Endothelial cell of umbilical vein (primary cell): ENCODE data around the gene CPOX. TPM values are rescaled to one million over a fixed set of nuclear protein-coding genes. Genes with fewer than 3 reads are reported as not detected.

ENCODE experiments used
- BruUV-seq: library from RNA; stranded (reverse); fragments of 400-500 nt; replicated peaks from 2 replicates; lab custom pipeline; 2021; lab: Mats Ljungman, UMichigan
- CTCF ChIA-PET: fragments of 300-600, 350-600 bp; sonication (Branson Sonifier 250); formaldehyde crosslinking; loops from one replicate; lab custom pipeline; 2021; ENCODE audit warnings: antibody characterized with exemption, inconsistent platforms; lab: Charles Lee
- POLR2A ChIA-PET: fragments of 300-600, 350-600 bp; sonication (Branson Sonifier 250); formaldehyde crosslinking; loops from one replicate; lab custom pipeline; 2021; ENCODE audit warnings: antibody characterized with exemption, inconsistent platforms; lab: Charles Lee
- DNase-seq: peaks from one replicate; pipeline ENCODE4 v3.0.0-alpha.2; 2011; ENCODE audit warnings: low read depth, low spot score
- FAIRE-seq: peaks from 2 replicates; lab custom pipeline; 2011; peaks lifted over from hg19 to GRCh38; lab: Jason Lieb, UNC
- H2AFZ ChIP-seq: 2 replicates; pipeline ENCODE4 v1.6.0; 2012; ENCODE audit warnings: low read depth, low read length, control low read depth, inconsistent platforms
- H3K27ac ChIP-seq: 2 replicates; pipeline ENCODE4 v1.5.1; 2011; ENCODE audit warnings: low read depth, mild to moderate bottlenecking, control low read depth, low read length, moderate library complexity; ENCODE audit not compliant: insufficient read depth
- H3K27me3 ChIP-seq, 2 experiments: 2 replicates each; pipeline versions ENCODE4 v1.6.0 to v1.6.1; 2011; ENCODE audit warnings: low read length in 2 of 2, mixed read lengths in 1 of 2; ENCODE audit not compliant: control insufficient read depth in 2 of 2, insufficient read depth in 2 of 2
- H3K36me3 ChIP-seq, 2 experiments: 2 replicates in 1 of 2; 3 replicates in 1 of 2; pipeline ENCODE4 v1.5.1; 2011; ENCODE audit warnings: low read length in 2 of 2, mild to moderate bottlenecking in 1 of 2, moderate library complexity in 1 of 2; ENCODE audit not compliant: control insufficient read depth in 2 of 2, insufficient read depth in 2 of 2; ENCODE audit errors: extremely low read depth in 1 of 2
- H3K4me1 ChIP-seq: 3 replicates; pipeline ENCODE4 v1.5.1; 2011; ENCODE audit warnings: mild to moderate bottlenecking, low read length; ENCODE audit not compliant: control insufficient read depth, insufficient read depth; ENCODE audit errors: extremely low read depth
- H3K4me2 ChIP-seq: 2 replicates; pipeline ENCODE4 v1.6.1; 2011; ENCODE audit warnings: low read length, control low read depth, mixed read lengths; ENCODE audit not compliant: insufficient read depth
- H3K4me3 ChIP-seq, 3 experiments: fragments of 200-600 bp in 1 of 3; sonication (generic), shearing (Covaris generic) in 1 of 3; replicated peaks in 1 of 3; 2 replicates each; pipeline ENCODE4 v1.5.1; 2011 to 2016; ENCODE audit warnings: control low read depth in 3 of 3, low read length in 3 of 3, mild to moderate bottlenecking in 2 of 3, inconsistent platforms in 1 of 3, low read depth in 1 of 3, moderate library complexity in 1 of 3; ENCODE audit not compliant: insufficient read depth in 1 of 3
- H3K79me2 ChIP-seq: 2 replicates; pipeline ENCODE4 v1.6.0; 2012; ENCODE audit warnings: low read length, inconsistent platforms; ENCODE audit not compliant: control insufficient read depth, insufficient read depth
- H3K9ac ChIP-seq: replicated peaks from 2 replicates; pipeline ENCODE3; 2011; ENCODE audit warnings: low read length, control low read depth; ENCODE audit not compliant: insufficient read depth; ENCODE audit errors: extremely low read depth
- H3K9me1 ChIP-seq: replicated peaks from 3 replicates; pipeline ENCODE4 v1.6.0; 2011; ENCODE audit warnings: mild to moderate bottlenecking, low read length; ENCODE audit not compliant: control insufficient read depth, insufficient read depth; ENCODE audit errors: extremely low read depth
- H3K9me3 ChIP-seq: replicated peaks from 2 replicates; pipeline ENCODE4 v1.5.1; 2012; ENCODE audit warnings: low read length, inconsistent platforms; ENCODE audit not compliant: control insufficient read depth, insufficient read depth
- H4K20me1 ChIP-seq: replicated peaks from 2 replicates; pipeline ENCODE3; 2011; ENCODE audit warnings: mild to moderate bottlenecking, low read length; ENCODE audit not compliant: control insufficient read depth, insufficient read depth; ENCODE audit errors: extremely low read depth
- CTCF ChIP-seq, 2 donors: IDR thresholded peaks; 1 replicate in 1 of 2; 2 replicates in 1 of 2; pipeline ENCODE4 v1.5.1; 2011; ENCODE audit warnings: low read length in 2 of 2, mild to moderate bottlenecking in 2 of 2, moderate library complexity in 2 of 2, control low read depth in 1 of 2, inconsistent platforms in 1 of 2, low read depth in 1 of 2; ENCODE audit not compliant: insufficient read depth in 1 of 2; ENCODE audit errors: extremely low read depth in 1 of 2
- EZH2 ChIP-seq: IDR thresholded peaks from 2 replicates; pipeline ENCODE4 v1.6.1; 2012; ENCODE audit warnings: borderline replicate concordance, low read depth, mild to moderate bottlenecking, moderate library complexity, low read length, inconsistent platforms; ENCODE audit not compliant: severe bottlenecking
- FOS ChIP-seq: IDR thresholded peaks from 2 replicates; pipeline ENCODE4 v1.6.1; 2011; ENCODE audit warnings: mild to moderate bottlenecking, low read length, moderate library complexity, borderline replicate concordance; ENCODE audit not compliant: insufficient read depth
- GATA2 ChIP-seq: IDR thresholded peaks from 2 replicates; pipeline ENCODE4 v1.7.0; 2011; ENCODE audit warnings: low read depth, mild to moderate bottlenecking, moderate library complexity, mixed read lengths, low read length; ENCODE audit not compliant: insufficient read length, insufficient read depth
- JUN ChIP-seq: IDR thresholded peaks from 2 replicates; pipeline ENCODE4 v1.6.1; 2011; ENCODE audit warnings: borderline replicate concordance, low read depth; ENCODE audit not compliant: insufficient read length, insufficient read depth
- MAX ChIP-seq: IDR thresholded peaks from 2 replicates; pipeline ENCODE4 v1.6.1; 2011; ENCODE audit not compliant: insufficient read depth, insufficient read length
- MYC ChIP-seq: IDR thresholded peaks from one replicate; pipeline ENCODE4 v1.6.1; 2011; ENCODE audit warnings: mild to moderate bottlenecking, low read depth, low read length
- POLR2A ChIP-seq: IDR thresholded peaks from 2 replicates; pipeline ENCODE4 v1.6.1; 2012; ENCODE audit warnings: low read depth, mild to moderate bottlenecking, control low read depth, low read length
- POLR2AphosphoS5 ChIP-seq: IDR thresholded peaks from 2 replicates; pipeline ENCODE4 v1.6.1; 2012; ENCODE audit warnings: low read depth, mild to moderate bottlenecking, control low read depth, low read length, moderate library complexity; ENCODE audit not compliant: insufficient read depth
- dilution Hi-C: fragments of 300-500 bp; cut with MboI; formaldehyde crosslinking; loops from one replicate; pipeline ENCODE4 v1.15.0; 2019; ENCODE audit warnings: low sequenced_read_pairs; ENCODE audit not compliant: extremely low pct_ligation_motif_present
- intact Hi-C: fragments of 100-400 bp; cut with micrococcal nuclease; formaldehyde crosslinking; loops from one replicate; pipeline ENCODE4 v1.10.0; 2022
- polyA plus RNA-seq, 4 experiments: library from polyadenylated mRNA; depleted of rRNA in 3 of 4; stranded (reverse) in 3 of 4; unstranded in 1 of 4; fragments of >200 nt; gene quantifications; 2 replicates each; pipeline versions ENCODE4 v1.2.1 to v1.2.3, GENCODE V29; 2011 to 2012; ENCODE audit warnings: missing spikeins in 1 of 4
- total RNA-seq: library from RNA; stranded (reverse); gene quantifications from 2 replicates; pipeline ENCODE4 v1.2.3, GENCODE V29; 2021

CPOX gene
- total and polyA plus RNA-seq, 2 donors (not counting 3 experiments of a cell fraction or from before 2014, with no cell fraction given): 12.3 to 24.5 TPM

GRCh38 chr3:98626151-98626550, 32.7 kb upstream of the CPOX start:
- intact Hi-C loops: no loop called here
- H3K4me3 ChIP-seq: no peak overlapping the region
- no peak for TF ChIP-seq CTCF (IDR thresholded peaks at IDR 0.05; ENCODE audit: extremely low read depth in 1 of 2, insufficient read depth in 1 of 2, low read depth in 1 of 2, low read length in 2 of 2)
- no peak overlapping the region for H3K9ac ChIP-seq
- ChIA-PET CTCF (no interaction called here), POLR2A (no interaction called here)
- no peaks in the 10 kb centered on the region for H3K36me3 ChIP-seq
- no peak overlapping the region for H2AFZ ChIP-seq
- no peak overlapping the region for H3K27ac ChIP-seq
- no peaks in the 10 kb centered on the region for H3K9me1 ChIP-seq
- no peaks in the 10 kb centered on the region for H3K9me3 ChIP-seq
- dilution Hi-C loops: no loop called here
- no TSS peak for BruUV-seq
- DNase-seq: no peak
- H3K4me2 ChIP-seq: no peak overlapping the region
- no peaks in the 10 kb centered on the region for H3K79me2 ChIP-seq
- H4K20me1 ChIP-seq: no peaks in the 10 kb centered on the region
- no peak for FAIRE-seq
- H3K4me1 ChIP-seq: no peaks in the 10 kb centered on the region
- H3K27me3 ChIP-seq: peaks cover 0 to 3% of the 10 kb centered on the region in 2 experiments

GRCh38 chr3:98623572-98624280, 30.3 kb upstream of the CPOX start:
- TF ChIP-seq POLR2AphosphoS5 (no peak), GATA2 (no peak), MAX (no peak), JUN (no peak), FOS (no peak), MYC (no peak), EZH2 (no peak), POLR2A (no peak), CTCF (IDR thresholded peaks at IDR 0.05; ENCODE audit: extremely low read depth in 1 of 2, insufficient read depth in 1 of 2, low read depth in 1 of 2, low read length in 2 of 2) (no peak)
- H3K4me3 ChIP-seq: no peak overlapping the region
- FAIRE-seq: no peak
- no peaks in the 10 kb centered on the region for H3K36me3 ChIP-seq
- H3K9me3 ChIP-seq: no peaks in the 10 kb centered on the region
- H2AFZ ChIP-seq: no peak overlapping the region
- dilution Hi-C loops (loop anchor here (25.0 kb wide), 1 partner anchor 189 kb away; no protein-coding TSS in a partner anchor), intact Hi-C loops (no loop called here)
- no peaks in the 10 kb centered on the region for H3K27me3 ChIP-seq
- no peak overlapping the region for H3K4me2 ChIP-seq
- BruUV-seq: no TSS peak
- H3K9me1 ChIP-seq: no peaks in the 10 kb centered on the region
- no peak for DNase-seq
- no peak overlapping the region for H3K27ac ChIP-seq
- no peak overlapping the region for H3K9ac ChIP-seq
- no peaks in the 10 kb centered on the region for H3K4me1 ChIP-seq
- POLR2A ChIA-PET: no interaction called here
- CTCF ChIA-PET: interaction anchor here (1.1 kb wide), 1 partner anchor 16 kb away, joined by 3 read pairs; no protein-coding TSS in a partner anchor
- H4K20me1 ChIP-seq: no peaks in the 10 kb centered on the region
- no peaks in the 10 kb centered on the region for H3K79me2 ChIP-seq
